Effector CD8-positive, alpha-beta T cell (primary cell): Measurements from ENCODE around the gene KCNA2.

Source experiments
- DNase-seq: peaks from one replicate; lab custom pipeline; 2025; lab: John Stamatoyannopoulos, UW
- total RNA-seq, 4 experiments: gene quantifications; one replicate each; lab custom pipeline; 2026; lab: John Stamatoyannopoulos, UW

The KCNA2 gene
- 0 to 0.97 (median 0.32) reads per million in 4 experiments for total RNA-seq

- no peak for DNase-seq
Observed at GRCh38 chr1:110605901-110606656, at the start of gene KCNA2. Gene KCNA2 (minus strand): TSS chr1:110606358. CDS start chr1:110604782, 1,576 bp downstream.

GRCh38 chr1:110650609-110651008 lies 44.5 kb upstream of the KCNA2 start:
- DNase-seq = no peak

DNA sequence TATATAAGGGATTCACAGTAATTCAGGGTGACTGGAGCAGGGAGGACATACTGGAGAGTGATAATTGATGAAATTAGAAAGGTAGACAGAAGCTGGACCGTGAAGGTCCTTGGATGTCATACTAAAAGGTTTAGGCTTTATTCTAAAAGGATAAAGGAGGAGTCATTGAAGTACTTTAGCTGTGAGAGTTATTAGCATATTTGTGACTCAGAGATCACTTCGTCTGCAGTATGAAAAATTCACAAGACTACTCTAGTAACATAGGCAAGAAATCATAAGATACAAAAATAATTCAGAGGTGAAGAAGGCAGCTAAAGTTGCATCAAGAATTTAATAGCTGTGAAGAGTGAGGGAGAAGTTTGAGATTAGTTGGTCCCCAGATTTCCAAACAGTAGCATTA lies 42.3 kb upstream of the KCNA2 start:
- no peak for DNase-seq

- DNase-seq = no peak
Observed at GRCh38 chr1:110647254-110647891, 41.2 kb upstream of the KCNA2 start.

DNA sequence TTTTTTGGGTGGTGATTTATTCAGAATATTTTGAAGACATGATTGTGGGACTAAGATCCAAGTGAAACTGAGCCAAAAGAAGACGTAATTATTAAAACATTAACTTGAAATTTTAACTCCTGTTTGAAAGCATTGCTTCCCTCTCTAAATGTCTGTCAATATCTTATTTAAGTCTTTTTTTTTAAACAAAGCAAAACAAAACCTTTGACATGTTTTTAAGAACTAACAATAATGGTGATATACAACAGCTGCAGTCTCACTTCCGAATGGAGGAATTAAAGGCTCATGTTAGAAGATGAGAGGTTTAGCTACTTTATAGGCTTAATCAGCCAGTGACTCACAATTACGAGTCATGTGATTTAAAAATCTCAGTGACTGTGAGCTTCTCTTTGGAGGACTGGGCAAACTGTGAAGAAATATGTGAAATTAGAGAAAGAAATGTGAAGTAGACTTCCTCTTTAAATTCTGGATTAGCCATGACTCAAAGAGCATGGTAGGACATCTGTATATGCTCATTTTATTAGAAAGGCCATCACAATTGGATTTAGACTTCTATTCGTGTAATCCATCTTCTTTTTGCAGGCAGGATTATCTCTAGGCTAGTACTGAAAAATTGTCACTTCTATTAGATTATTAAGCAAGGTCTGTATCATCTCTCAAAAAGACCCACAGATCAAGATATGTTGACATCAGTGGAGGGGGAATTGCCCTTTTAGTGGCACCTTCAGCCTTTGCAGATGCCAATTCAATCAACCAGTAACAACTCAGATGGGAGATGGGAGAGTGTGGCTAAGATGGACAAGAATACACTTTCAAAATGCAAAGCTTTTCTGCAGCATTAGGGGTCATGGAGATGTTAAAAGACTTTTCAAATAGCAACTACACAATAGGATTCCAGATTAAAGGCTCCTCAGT lies 39.9 kb upstream of the KCNA2 start:
- no peak for DNase-seq

GRCh38 chr1:110645211-110645610 lies 39.1 kb upstream of the KCNA2 start:
- no peak for DNase-seq

- DNase-seq = no peak
Observed at GRCh38 chr1:110643879-110644472, 37.8 kb upstream of the KCNA2 start.

- DNase-seq = no peak
Observed at GRCh38 chr1:110639724-110640386, 33.7 kb upstream of the KCNA2 start.

DNA sequence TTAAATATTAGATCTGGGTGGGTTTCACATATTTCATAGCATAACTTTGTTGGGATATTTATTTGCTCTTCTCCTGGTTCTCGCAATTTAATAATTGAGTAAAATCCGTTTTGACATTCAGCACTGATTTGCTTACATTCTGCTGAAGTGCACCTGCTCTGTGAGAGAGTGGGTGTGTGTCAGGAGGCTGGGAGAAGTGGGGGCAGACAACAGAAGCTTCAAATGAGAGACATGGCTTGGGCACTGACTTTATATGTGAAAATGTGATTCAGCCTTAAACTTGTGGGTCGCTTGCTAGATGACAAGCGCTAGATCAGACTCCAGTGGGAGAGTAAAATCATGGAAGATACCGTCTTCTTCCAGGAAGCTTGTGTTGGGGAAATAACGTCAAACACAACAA lies 32.4 kb upstream of the KCNA2 start:
- DNase-seq = no peak

DNA sequence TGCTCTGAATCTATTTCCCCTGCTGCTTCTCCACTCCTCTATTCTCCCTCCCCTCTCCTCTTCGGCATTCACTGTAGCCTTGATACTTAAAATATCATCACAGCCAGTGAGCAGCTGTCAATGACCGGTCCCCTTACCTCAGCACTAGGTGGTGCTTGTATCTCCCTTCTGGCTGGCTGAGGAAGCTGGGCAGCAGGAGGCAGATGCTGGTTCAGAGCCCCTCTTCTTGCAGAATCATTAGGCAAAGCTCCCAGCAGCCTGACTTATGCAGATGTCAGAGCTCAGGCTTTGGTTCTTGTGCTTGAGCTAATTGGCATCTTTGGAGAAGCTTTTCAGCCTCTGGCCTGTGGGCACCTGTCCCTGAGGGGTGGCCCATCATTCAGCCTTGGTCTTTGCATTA lies 31.9 kb upstream of the KCNA2 start:
- no peak for DNase-seq

GRCh38 chr1:110637475-110637874 lies 31.3 kb upstream of the KCNA2 start:
- DNase-seq = no peak

DNA sequence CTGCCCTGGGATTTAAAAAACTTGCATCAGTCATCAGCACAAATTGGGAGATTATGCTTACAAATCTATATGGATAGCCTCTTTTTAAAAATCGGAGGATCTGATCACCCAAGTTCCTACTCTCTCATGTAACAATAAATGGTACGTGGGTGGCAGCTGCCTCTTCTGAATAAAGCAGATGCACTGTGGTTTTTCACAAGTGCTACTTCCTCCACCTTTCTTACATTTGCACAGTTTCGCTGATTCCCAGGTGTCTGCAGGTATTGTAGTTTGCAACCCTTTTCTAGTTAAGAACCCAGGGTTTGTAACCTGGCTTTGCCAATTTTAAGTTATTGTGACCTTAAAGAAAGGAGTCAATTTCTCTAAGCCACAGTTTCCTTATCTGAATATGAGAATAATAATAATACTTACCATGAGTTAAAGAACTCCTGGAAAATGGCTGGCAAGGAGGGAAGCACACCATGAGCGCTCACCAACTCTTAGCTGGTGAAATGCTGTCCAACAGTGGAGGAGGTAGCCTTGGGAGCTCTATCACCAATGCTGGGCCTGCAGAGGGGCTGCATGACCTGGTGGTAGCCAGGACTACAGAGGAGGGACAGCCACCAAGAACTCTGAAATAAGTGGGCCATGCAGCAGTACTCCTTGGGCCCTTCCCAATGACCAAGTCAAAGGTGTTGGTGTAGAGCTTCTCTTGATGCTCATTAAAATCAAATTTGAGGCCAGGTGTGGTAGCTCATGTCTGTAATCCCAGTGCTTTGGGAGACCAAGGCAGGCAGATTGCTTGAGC lies 30.2 kb upstream of the KCNA2 start:
- DNase-seq = no peak

GRCh38 chr1:110635434-110635833 lies 29.3 kb upstream of the KCNA2 start:
- no peak for DNase-seq

DNA sequence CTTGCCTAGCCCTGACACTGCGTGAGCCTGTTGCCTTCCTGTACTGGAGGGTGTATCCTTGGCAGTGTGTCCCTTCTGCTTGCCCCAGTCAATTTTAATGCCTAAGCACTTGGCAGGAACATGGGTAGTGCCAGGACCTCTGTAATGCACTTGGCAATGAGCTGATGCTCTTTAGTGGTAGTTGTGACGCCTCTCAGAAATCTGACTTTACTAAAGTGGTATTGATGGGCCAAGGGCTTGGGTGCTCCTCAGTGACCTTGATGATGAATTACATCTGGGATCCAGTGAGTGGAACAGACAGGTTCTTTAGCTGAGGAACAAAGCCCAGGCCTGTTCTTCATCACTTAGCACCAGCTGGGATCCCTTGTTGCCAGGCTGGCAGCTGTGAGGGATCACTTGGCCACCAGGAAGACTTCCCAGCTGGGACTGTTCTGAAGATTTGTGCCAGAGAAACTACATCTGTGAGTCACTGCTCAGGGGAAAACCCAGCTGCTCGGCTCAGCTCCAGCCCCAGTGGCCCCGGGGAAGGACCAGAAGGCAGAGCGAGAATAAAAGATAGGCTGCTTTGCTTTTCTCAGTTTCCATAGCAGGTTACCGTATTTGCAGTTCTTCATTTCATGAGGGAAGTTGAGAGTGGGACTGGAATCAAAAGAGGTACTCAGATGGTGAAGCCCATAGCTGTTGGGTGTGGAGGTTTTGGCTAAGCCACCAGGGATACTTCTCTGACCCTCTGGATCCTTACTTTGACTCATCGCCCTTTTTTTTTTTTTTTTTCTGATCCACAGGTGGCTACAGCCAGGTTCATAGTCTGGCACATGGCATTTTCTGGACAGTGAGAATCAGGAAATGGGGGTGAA lies 28.5 kb upstream of the KCNA2 start:
- DNase-seq = no peak

DNA sequence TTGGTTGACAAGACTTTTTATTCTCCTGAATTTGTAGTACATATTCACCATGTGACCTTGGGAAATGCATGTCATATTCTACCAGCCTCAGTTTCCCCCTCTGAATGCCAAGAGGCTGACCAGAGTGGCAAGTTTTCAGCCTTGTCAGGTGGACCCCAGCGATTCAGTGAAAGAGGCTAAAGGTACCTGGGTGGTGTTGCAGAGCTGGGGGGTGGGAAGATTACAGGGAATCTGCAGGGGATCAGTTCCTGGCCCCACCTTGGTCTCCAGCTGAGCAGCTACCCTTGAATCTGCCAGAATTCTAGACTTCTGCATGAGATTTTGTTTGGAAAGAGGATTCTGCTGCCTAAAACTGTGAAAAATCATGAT lies 27.9 kb upstream of the KCNA2 start:
- DNase-seq = no peak

GRCh38 chr1:110633646-110634030 lies 27.5 kb upstream of the KCNA2 start:
- DNase-seq = no peak

DNA sequence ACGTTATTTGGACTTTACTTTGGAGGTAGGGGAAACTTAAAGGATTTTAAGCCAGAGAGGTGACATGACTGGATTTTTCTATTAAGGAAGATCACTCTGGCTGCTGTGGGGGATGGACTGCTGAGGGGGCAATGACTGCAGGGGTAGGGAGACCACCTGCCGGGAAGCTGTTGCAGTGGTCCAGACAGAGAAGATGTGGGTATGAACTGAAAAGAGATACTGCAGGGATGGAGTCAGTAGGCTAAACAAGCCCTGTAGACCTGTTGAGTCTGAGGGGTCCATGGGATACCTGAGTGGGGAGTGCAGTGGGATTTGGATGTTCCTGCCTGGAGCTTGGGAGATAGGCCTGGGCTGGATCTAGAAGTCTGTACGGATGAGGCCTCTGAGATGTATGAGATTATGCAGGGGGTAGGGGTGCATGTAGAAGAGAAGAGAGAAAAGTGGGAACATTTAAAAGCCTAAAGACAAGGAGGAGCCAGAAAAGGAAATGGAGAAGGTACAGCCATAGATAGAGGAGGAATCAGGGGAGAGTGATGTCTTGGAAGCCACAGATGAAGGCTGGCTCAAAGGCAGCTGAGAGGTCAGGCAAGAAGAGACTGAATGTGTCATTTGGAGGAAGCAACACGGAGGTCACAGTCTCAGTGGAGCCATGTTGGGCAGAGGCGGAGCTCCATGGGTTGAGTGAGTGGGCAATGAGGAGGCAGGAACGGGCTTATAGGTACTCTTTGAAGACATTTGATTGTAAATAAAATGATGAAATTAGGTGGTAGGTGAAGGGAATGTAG lies 25.9 kb upstream of the KCNA2 start:
- no peak for DNase-seq

- DNase-seq = peak; percentile 72
Observed at GRCh38 chr1:110630839-110631663, 24.9 kb upstream of the KCNA2 start.
